EH (cell line): Measurements from ENCODE around the gene ATAD3C.
"Not testable (repeated sequence)": the region's sequence is repeated elsewhere in the genome, so short reads cannot be mapped to it uniquely, and the experiment has no call there.

Source experiments
- DNase-seq: peaks from one replicate; pipeline ENCODE4 v3.0.0-alpha.2; 2015; ENCODE audit warnings: low read depth

Gene ATAD3C

DNA sequence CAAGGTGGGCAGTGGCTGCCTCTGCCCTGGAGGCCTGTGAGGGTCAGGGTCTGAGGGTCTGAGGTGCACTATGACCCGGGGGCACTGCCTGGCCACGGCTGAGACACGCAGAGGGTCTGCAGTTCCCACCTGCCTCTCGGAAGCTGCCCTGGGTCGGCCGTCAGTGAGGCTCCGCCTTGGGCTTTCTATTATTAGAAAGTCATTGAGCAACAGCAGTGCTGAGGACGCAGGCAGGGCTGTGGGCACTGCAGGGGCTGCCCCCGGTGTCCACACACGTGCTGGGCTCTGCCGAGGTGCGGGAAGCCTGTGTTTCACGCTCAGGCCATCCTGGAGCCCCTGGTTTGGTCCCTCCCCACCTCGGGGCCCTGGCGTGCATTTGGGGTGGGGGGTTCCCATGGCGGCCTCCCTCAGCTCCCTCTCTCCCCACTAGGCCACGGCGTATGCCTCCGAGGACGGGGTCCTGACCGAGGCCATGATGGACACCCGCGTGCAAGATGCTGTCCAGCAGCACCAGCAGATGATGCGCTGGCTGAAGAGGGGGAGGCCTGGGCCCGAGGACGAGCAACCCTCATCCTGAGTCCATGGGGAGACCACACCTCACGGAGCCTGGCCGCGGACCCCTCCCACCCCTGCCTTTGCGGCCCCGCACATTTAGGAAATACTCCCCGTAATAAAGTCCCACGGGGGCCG lies 59.4 kb downstream of the ATAD3C start:
- DNase-seq: not testable (repeated sequence)

DNA sequence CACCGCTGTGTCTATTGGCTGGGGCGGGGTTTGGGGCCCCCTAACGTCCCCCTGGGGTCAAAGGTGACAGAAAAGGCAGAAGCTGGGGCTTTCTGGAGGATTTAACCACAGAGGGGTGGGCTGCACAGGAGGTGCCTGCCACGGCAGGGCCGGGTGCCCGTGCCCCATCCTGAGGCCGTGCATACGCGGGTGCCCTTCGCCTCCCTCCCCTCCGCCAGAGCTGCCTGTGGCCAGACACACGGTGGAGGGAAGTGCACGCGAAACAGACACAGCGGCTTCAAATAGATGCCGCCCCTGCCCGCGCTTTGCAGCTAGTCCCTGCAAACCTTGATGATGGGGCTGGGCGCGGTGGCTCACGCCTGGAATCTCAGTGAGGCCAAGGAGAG lies 60.0 kb downstream of the ATAD3C start:
- DNase-seq: not testable (repeated sequence)

GRCh38 chr1:1510912-1511532 lies 61.5 kb downstream of the ATAD3C start:
- peak; percentile 8 for DNase-seq

- DNase-seq: peak; percentile 98
Measured at GRCh38 chr1:1511533-1512285, 62.2 kb downstream of the ATAD3C start, which contains the start of gene ATAD3A. ATAD3A (plus strand) TSS chr1:1512162; CDS start chr1:1512269, 107 bp downstream.

DNA sequence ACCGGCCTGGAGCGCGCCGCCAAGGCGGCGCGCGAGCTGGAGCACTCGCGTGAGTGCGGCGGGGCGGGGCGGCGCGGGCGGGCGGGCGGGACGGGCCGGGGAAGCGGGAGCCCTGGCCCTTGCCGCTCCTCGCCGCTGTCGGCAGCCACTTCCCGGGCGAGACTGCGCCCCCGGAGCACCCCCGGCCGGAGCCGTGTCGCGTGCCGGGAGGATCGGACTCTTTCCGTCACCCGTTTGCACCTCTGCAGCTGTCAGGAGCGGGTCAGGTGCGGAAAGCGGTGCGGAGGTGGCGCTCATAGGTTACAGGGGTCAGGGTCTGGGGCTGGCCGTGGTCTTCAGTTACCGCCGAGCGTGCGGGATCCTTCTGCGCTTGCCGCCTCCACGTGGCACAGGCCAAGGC lies 62.9 kb downstream of the ATAD3C start:
- not testable (repeated sequence) for DNase-seq

DNA sequence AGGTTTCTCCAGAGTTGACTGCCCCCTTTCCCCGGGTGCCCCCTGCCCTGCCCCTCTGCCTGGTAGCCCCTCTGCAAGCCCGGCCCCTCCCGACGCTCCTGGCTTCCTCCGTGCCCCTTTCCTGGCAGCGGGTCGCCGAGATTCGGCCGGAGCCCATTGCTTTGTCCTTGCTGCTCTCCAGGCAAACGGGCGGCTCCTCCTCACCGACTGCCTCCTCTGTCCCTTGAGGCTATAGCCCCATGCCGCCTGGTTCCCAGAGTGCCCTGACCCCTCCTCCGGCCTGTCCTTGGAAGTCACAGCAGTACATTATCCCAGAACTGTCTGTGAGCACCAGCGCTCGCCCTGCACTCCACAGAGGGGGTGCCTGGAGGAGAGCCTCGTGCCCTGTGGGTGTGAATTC lies 64.2 kb downstream of the ATAD3C start:
- not testable (repeated sequence) for DNase-seq

GRCh38 chr1:1514376-1514775 lies 64.9 kb downstream of the ATAD3C start:
- DNase-seq: not testable (repeated sequence)

DNA sequence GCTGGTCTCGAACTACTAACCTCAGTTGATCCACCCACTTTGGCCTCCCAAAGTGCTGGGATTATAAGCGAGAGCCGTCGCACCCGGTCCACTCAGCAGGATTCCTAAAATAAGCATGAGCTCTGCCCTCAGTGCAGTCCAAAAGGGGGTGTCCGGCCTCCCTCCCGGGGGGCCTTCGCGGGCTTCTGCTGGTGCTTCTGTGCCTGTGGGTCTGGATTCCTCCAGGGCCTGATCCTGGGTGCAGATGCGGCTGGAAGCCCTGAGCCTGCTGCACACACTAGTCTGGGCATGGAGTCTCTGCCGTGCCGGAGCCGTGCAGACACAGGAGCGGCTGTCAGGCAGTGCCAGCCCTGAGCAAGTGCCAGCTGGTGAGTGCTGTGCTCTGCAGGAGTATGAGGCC lies 67.4 kb downstream of the ATAD3C start:
- DNase-seq: not testable (repeated sequence)

DNA sequence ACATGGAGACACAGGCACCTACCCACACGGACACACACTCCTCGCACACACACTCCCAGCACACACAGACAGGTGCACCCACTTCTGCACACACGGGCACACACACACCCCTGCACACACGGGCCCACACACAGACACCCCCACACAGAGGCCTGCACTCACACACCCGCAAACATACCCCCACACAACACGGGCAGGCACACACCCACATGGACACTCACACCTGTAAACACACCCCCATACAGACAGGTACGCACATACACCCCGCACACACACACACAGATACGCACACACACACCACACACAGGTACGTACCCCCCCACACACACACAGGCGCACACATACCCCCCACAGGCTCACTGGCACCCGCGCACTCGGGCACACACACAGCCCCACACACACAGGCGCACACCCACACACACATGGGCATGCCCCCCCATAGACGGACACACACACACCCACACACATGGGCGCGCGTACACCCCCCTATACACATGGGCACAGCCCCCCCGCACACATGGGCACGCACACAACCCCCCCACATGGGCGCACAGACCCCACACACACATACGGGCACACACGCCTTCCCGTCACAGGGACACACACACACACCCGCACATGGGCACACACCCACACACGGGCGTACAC lies 68.6 kb downstream of the ATAD3C start:
- DNase-seq: no peak

DNA sequence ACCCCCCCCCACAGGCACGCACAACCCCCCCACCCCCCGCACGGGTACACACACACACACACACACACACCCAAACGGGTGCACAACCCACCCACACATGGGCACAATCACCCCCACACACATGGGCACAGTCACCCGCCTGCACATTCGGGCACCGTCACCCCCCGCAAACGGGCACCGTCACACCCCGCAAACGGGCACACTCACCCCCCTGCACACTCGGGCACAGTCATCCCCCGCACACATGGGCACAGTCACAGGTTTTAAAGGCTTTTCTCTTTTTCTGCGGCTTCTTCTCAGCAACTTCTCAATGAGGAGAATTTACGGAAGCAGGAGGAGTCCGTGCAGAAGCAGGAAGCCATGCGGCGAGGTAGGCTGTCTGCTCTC lies 69.1 kb downstream of the ATAD3C start:
- DNase-seq: not testable (repeated sequence)
